Osteocyte (in vitro differentiated cells): ENCODE data around the gene GPR39. TPM values are rescaled to one million over a fixed set of nuclear protein-coding genes. Genes with fewer than 3 reads are reported as not detected.

Source experiments
- DNase-seq: peaks from one replicate; pipeline ENCODE4 v3.0.0; 2021; ENCODE audit warnings: mixed read lengths; ENCODE audit not compliant: unreplicated experiment; ENCODE audit errors: extremely low spot score
- H3K27ac Mint-ChIP-seq: one replicate; pipeline ENCODE4 v1.8.0; 2021; ENCODE audit warnings: mild to moderate bottlenecking, mixed read lengths; ENCODE audit not compliant: unreplicated experiment
- H3K27me3 Mint-ChIP-seq: one replicate; pipeline ENCODE4 v1.8.0; 2021; ENCODE audit warnings: mixed read lengths; ENCODE audit not compliant: unreplicated experiment
- H3K36me3 Mint-ChIP-seq: one replicate; pipeline ENCODE4 v1.8.0; 2021; ENCODE audit warnings: mixed read lengths; ENCODE audit not compliant: unreplicated experiment
- H3K4me1 Mint-ChIP-seq: one replicate; pipeline ENCODE4 v1.8.0; 2021; ENCODE audit warnings: mixed read lengths; ENCODE audit not compliant: unreplicated experiment
- H3K4me3 Mint-ChIP-seq: one replicate; pipeline ENCODE4 v1.8.0; 2021; ENCODE audit warnings: mild to moderate bottlenecking, moderate library complexity, mixed read lengths; ENCODE audit not compliant: unreplicated experiment
- H3K9me3 Mint-ChIP-seq: one replicate; pipeline ENCODE4 v1.8.0; 2021; ENCODE audit warnings: mixed read lengths; ENCODE audit not compliant: unreplicated experiment
- total RNA-seq: library from RNA; stranded (reverse); gene quantifications from 2 replicates; pipeline ENCODE4 v1.2.1, GENCODE V29; 2021
- TF ChIP-seq, protein P1 (sequence below): fragments of 200-600 bp; sonication (generic); IDR thresholded peaks from 2 replicates; pipeline ENCODE4 v1.5.0; 2021; ENCODE audit warnings: antibody characterized with exemption, mild to moderate bottlenecking, moderate library complexity

Gene GPR39
- total RNA-seq, 1 donor from 2014 or later, result 0.21 TPM

DNA sequence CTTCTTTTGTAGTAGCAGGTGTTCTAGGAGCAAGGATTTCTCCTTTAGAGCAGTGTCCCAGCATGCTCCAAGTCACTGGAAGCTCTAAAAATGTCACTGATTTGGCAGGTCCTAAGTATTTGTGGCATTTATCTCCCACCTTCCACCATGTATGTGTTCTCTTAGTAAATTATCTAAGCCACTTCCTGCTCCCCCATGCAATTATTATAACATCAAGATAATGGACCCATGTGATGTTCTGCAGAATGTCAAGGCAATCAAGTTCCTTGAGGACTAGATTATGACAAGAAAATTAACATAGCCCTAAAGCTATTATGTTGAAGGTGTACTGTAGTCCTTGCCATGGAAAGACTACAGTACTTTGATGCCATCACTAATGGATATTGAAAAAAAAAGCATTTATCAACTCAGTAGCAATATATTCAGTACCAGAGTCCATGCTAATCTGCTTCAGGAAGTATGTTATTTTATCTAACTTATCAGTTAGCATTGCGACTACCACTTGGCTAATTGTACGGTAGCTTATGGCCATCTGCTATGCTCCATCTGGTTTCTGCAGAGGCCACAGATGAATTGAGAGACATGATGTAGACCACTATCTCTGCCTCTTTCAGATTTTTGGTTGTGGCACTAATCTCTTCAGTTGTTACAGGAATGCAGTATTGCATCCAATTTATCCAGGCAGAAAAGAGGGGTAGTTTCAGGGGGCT lies 56.7 kb downstream of the GPR39 start:
- TF ChIP-seq, protein P1, sequence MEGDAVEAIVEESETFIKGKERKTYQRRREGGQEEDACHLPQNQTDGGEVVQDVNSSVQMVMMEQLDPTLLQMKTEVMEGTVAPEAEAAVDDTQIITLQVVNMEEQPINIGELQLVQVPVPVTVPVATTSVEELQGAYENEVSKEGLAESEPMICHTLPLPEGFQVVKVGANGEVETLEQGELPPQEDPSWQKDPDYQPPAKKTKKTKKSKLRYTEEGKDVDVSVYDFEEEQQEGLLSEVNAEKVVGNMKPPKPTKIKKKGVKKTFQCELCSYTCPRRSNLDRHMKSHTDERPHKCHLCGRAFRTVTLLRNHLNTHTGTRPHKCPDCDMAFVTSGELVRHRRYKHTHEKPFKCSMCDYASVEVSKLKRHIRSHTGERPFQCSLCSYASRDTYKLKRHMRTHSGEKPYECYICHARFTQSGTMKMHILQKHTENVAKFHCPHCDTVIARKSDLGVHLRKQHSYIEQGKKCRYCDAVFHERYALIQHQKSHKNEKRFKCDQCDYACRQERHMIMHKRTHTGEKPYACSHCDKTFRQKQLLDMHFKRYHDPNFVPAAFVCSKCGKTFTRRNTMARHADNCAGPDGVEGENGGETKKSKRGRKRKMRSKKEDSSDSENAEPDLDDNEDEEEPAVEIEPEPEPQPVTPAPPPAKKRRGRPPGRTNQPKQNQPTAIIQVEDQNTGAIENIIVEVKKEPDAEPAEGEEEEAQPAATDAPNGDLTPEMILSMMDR, result no peak
- H3K9me3 Mint-ChIP-seq, result peaks cover 23% of the 10 kb centered on the region
- H3K36me3 Mint-ChIP-seq, result no peaks in the 10 kb centered on the region
- DNase-seq, result no peak
- no peak overlapping the region for H3K27ac Mint-ChIP-seq
- H3K4me1 Mint-ChIP-seq, result no peaks in the 10 kb centered on the region
- H3K4me3 Mint-ChIP-seq, result no peak overlapping the region
- H3K27me3 Mint-ChIP-seq, result no peaks in the 10 kb centered on the region

DNA sequence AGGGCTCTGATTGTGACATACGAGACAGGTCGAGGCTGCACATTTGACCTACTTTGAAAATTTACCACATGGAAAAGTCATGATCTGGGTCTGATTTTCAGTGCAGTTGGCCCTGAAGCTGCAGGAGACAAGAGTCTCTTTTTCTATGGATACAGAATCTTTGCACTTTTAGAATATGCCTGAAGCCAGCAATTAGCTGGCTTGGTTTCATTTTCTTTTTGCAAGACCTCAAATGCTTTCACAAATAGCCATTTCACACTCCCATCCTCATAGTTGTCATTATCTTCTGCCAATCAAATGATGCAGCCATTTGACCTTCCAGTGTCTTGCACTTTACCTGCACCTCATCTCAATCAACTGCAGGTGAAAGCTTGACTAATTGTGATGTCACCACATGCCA lies 59.0 kb downstream of the GPR39 start:
- Mint-ChIP-seq H3K4me1 (no peaks in the 10 kb centered on the region), H3K27me3 (no peaks in the 10 kb centered on the region), H3K4me3 (no peak overlapping the region), H3K36me3 (no peaks in the 10 kb centered on the region), H3K27ac (no peak overlapping the region), H3K9me3 (peaks cover 23% of the 10 kb centered on the region)
- TF ChIP-seq, protein P1, result no peak
- no peak for DNase-seq

DNA sequence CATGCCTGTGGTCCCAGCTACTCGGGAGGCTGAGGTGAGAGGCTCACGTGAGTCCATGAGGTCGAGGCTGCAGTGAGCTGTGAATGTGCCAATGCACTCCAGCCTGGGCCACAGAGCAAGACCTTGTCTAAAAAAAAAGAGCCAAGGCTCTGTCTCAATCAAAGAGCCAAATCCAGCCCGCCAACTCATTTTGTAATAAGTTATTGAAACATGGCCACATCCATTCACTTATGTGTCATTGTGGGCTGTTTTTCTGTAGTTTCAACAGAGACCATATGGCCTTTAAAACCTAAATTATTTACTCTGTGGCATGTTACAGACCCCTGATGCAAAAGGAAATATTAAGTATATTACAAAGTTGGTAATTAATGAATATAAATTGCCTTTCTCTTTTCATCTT lies 60.8 kb downstream of the GPR39 start:
- TF ChIP-seq, protein P1, result no peak
- no peaks in the 10 kb centered on the region for H3K36me3 Mint-ChIP-seq
- peaks cover 19% of the 10 kb centered on the region for H3K9me3 Mint-ChIP-seq
- no peaks in the 10 kb centered on the region for H3K27me3 Mint-ChIP-seq
- no peaks in the 10 kb centered on the region for H3K4me1 Mint-ChIP-seq
- no peak overlapping the region for H3K27ac Mint-ChIP-seq
- H3K4me3 Mint-ChIP-seq, result no peak overlapping the region
- DNase-seq, result no peak

DNA sequence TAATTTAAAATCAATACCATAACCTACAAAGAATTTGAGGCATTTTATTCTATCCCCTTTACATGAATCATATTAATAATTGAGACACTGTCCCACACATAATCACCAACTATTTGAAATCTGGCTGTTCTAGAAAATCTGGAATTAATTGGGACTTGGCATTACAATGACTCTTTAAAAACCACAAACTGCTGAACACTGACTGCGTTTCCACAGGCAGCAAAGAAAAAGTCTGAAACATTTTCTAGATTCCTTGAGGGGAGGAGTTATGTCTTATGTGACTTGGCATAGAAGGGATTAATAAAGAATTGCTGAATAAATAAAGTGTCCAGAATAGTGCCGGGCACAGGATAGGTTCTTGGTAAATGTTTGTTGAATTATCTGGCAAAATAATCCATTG lies 61.4 kb downstream of the GPR39 start:
- H3K4me1 Mint-ChIP-seq, result no peaks in the 10 kb centered on the region
- H3K9me3 Mint-ChIP-seq, result peaks cover 19% of the 10 kb centered on the region
- H3K27me3 Mint-ChIP-seq, result no peaks in the 10 kb centered on the region
- no peak overlapping the region for H3K27ac Mint-ChIP-seq
- DNase-seq, result no peak
- no peak overlapping the region for H3K4me3 Mint-ChIP-seq
- H3K36me3 Mint-ChIP-seq, result no peaks in the 10 kb centered on the region
- TF ChIP-seq, protein P1, result no peak

DNA sequence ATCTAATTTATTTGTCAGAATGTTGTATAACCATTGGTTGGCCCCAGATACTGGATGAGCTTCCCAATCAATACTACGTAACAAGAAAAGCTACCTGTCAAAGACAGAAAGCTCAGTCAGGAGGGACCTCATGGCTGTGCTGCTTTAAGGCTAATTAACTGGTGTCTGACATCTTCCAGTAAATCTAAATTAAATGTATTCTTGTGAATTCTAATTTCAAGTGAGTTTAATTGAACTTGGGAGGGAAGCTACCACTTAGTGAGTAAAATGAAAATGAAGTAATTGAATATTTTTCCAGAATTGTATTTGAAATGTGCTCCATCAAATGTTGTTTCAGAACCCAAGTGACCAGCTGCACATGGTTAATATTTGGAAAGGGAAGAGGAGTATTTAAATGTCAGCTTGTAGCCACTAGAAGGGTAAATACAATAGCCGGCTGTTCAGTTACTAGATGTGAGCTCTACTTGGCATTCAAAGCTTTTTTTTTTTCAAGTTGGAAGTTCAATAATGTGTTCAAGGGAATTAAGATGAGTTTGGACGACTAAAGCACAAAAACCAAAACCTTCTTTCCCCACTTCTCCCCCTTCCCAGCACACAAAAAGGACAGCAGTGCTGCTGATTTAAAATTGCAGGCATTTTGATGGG lies 62.0 kb downstream of the GPR39 start:
- TF ChIP-seq, protein P1, result no peak
- H3K9me3 Mint-ChIP-seq, result peaks cover 12% of the 10 kb centered on the region
- no peak overlapping the region for H3K4me3 Mint-ChIP-seq
- H3K4me1 Mint-ChIP-seq, result no peaks in the 10 kb centered on the region
- no peaks in the 10 kb centered on the region for H3K36me3 Mint-ChIP-seq
- no peak for DNase-seq
- H3K27me3 Mint-ChIP-seq, result no peaks in the 10 kb centered on the region
- H3K27ac Mint-ChIP-seq, result no peak overlapping the region
